ENCODE results near the gene LHX2. TPM values are rescaled to one million over a fixed set of nuclear protein-coding genes. Genes with fewer than 3 reads are reported as not detected.
"Not testable (repeated sequence)": the region's sequence is repeated elsewhere in the genome, so short reads cannot be mapped to it uniquely, and the experiment has no call there.

LHX2 gene
- total RNA-seq, 2 experiments from 2014 or later = not detected

GRCh38 chr9:123985869-123986268 lies 25.7 kb upstream of the LHX2 start:
- Mint-ChIP-seq H3K4me1 (no peaks in the 10 kb centered on the region), H3K27ac (no peak overlapping the region), H3K9me3 (no peaks in the 10 kb centered on the region), H3K4me3 (no peak overlapping the region), H3K27me3 (peaks cover 24% of the 10 kb centered on the region), H3K36me3 (no peaks in the 10 kb centered on the region)
- DNase-seq = no peak
- ATAC-seq (ENCODE audit: low read depth) = no peak
- POLR2A ChIA-PET = no interaction called here

- no peak for DNase-seq
- no peaks in the 10 kb centered on the region for H3K36me3 Mint-ChIP-seq
- no peaks in the 10 kb centered on the region for H3K9me3 Mint-ChIP-seq
- peaks cover 37% of the 10 kb centered on the region for H3K27me3 Mint-ChIP-seq
- H3K4me1 Mint-ChIP-seq = no peaks in the 10 kb centered on the region
- POLR2A ChIA-PET = no interaction called here
- no peak overlapping the region for H3K4me3 Mint-ChIP-seq
- ATAC-seq (ENCODE audit: low read depth) = no peak
- no peak overlapping the region for H3K27ac Mint-ChIP-seq
These were observed 21.1 kb upstream of the LHX2 start for GRCh38 chr9:123990427-123990826.

GRCh38 chr9:123992679-123993078 lies 18.9 kb upstream of the LHX2 start:
- H3K9me3 Mint-ChIP-seq; H3K4me1 Mint-ChIP-seq; H3K4me3 Mint-ChIP-seq; H3K27ac Mint-ChIP-seq; ATAC-seq (ENCODE audit: low read depth); H3K36me3 Mint-ChIP-seq; POLR2A ChIA-PET; DNase-seq: not testable (repeated sequence)
- peaks cover 57% of the 10 kb centered on the region for H3K27me3 Mint-ChIP-seq

- ATAC-seq (ENCODE audit: low read depth) = no peak
These were observed 14.7 kb upstream of the LHX2 start for GRCh38 chr9:123996731-123997421.

GRCh38 chr9:123997665-123998277 lies 13.8 kb upstream of the LHX2 start:
- Mint-ChIP-seq H3K27ac (no peak overlapping the region), H3K4me3 (peak overlapping the region; percentile 35), H3K9me3 (no peaks in the 10 kb centered on the region), H3K27me3 (peaks cover 85% of the 10 kb centered on the region), H3K36me3 (peaks cover 3% of the 10 kb centered on the region), H3K4me1 (peaks cover 23% of the 10 kb centered on the region)
- ATAC-seq (ENCODE audit: low read depth) (peak; percentile 38), DNase-seq (no peak)
- POLR2A ChIA-PET = no interaction called here

More at GRCh38 chr9:123996731-123997421, 14.7 kb upstream of the LHX2 start:
- Mint-ChIP-seq H3K27me3 (peaks cover 76% of the 10 kb centered on the region), H3K27ac (no peak overlapping the region), H3K4me1 (peaks cover 23% of the 10 kb centered on the region), H3K4me3 (peak overlapping the region; percentile 28), H3K36me3 (peaks cover 3% of the 10 kb centered on the region), H3K9me3 (no peaks in the 10 kb centered on the region)
- no peak for DNase-seq
- POLR2A ChIA-PET = no interaction called here

GRCh38 chr9:123998278-123998925 lies 13.2 kb upstream of the LHX2 start:
- ATAC-seq (ENCODE audit: low read depth) = no peak
- DNase-seq = no peak
- no peaks in the 10 kb centered on the region for H3K9me3 Mint-ChIP-seq
- no peak overlapping the region for H3K27ac Mint-ChIP-seq
- H3K27me3 Mint-ChIP-seq = peaks cover 91% of the 10 kb centered on the region
- POLR2A ChIA-PET = no interaction called here
- peaks cover 3% of the 10 kb centered on the region for H3K36me3 Mint-ChIP-seq
- H3K4me1 Mint-ChIP-seq = peaks cover 23% of the 10 kb centered on the region
- peak overlapping the region; percentile 35 for H3K4me3 Mint-ChIP-seq

- H3K36me3 Mint-ChIP-seq = peaks cover 3% of the 10 kb centered on the region
- no peak for DNase-seq
- peaks cover 91% of the 10 kb centered on the region for H3K27me3 Mint-ChIP-seq
- H3K4me1 Mint-ChIP-seq = peaks cover 24% of the 10 kb centered on the region
- POLR2A ChIA-PET = no interaction called here
- peak overlapping the region; percentile 95 for H3K4me3 Mint-ChIP-seq
- H3K9me3 Mint-ChIP-seq = no peaks in the 10 kb centered on the region
- H3K27ac Mint-ChIP-seq = peak overlapping the region; percentile 67
- ATAC-seq (ENCODE audit: low read depth) = peak; percentile 28
These were observed 12.5 kb upstream of the LHX2 start for GRCh38 chr9:123998970-123999621.

- H3K27me3 Mint-ChIP-seq = peaks cover 91% of the 10 kb centered on the region
- POLR2A ChIA-PET = no interaction called here
- no peak overlapping the region for H3K27ac Mint-ChIP-seq
- no peak for DNase-seq
- peaks cover 3% of the 10 kb centered on the region for H3K36me3 Mint-ChIP-seq
- peaks cover 24% of the 10 kb centered on the region for H3K4me1 Mint-ChIP-seq
- ATAC-seq (ENCODE audit: low read depth) = no peak
- H3K9me3 Mint-ChIP-seq = no peaks in the 10 kb centered on the region
- no peak overlapping the region for H3K4me3 Mint-ChIP-seq
These were observed 11.9 kb upstream of the LHX2 start for GRCh38 chr9:123999661-124000060.

GRCh38 chr9:124000161-124000783 lies 11.3 kb upstream of the LHX2 start:
- DNase-seq (no peak), ATAC-seq (ENCODE audit: low read depth) (no peak)
- Mint-ChIP-seq H3K36me3 (peaks cover 3% of the 10 kb centered on the region), H3K27ac (peak overlapping the region; percentile 2), H3K4me1 (peaks cover 24% of the 10 kb centered on the region), H3K9me3 (no peaks in the 10 kb centered on the region), H3K27me3 (peaks cover 91% of the 10 kb centered on the region), H3K4me3 (peak overlapping the region; percentile 26)
- POLR2A ChIA-PET = no interaction called here

- Mint-ChIP-seq H3K9me3 (no peaks in the 10 kb centered on the region), H3K27ac (no peak overlapping the region), H3K27me3 (peaks cover 91% of the 10 kb centered on the region), H3K36me3 (peaks cover 2% of the 10 kb centered on the region), H3K4me1 (peaks cover 24% of the 10 kb centered on the region), H3K4me3 (peak overlapping the region; percentile 26)
- DNase-seq = no peak
- ATAC-seq (ENCODE audit: low read depth) = no peak
- POLR2A ChIA-PET = no interaction called here
These were observed 10.6 kb upstream of the LHX2 start for GRCh38 chr9:124000784-124001457.

- peaks cover 22% of the 10 kb centered on the region for H3K4me1 Mint-ChIP-seq
- ATAC-seq (ENCODE audit: low read depth) = no peak
- H3K27me3 Mint-ChIP-seq = peaks cover 91% of the 10 kb centered on the region
- no peak for DNase-seq
- no peak overlapping the region for H3K27ac Mint-ChIP-seq
- no peaks in the 10 kb centered on the region for H3K9me3 Mint-ChIP-seq
- POLR2A ChIA-PET = no interaction called here
- H3K36me3 Mint-ChIP-seq = peaks cover 2% of the 10 kb centered on the region
- no peak overlapping the region for H3K4me3 Mint-ChIP-seq
These were observed 10.1 kb upstream of the LHX2 start for GRCh38 chr9:124001458-124001799.

GRCh38 chr9:124001866-124002525 lies 9.6 kb upstream of the LHX2 start:
- Mint-ChIP-seq H3K27ac (no peak overlapping the region), H3K4me3 (no peak overlapping the region), H3K9me3 (no peaks in the 10 kb centered on the region), H3K27me3 (peaks cover 91% of the 10 kb centered on the region), H3K36me3 (peaks cover 2% of the 10 kb centered on the region), H3K4me1 (peaks cover 24% of the 10 kb centered on the region)
- ATAC-seq (ENCODE audit: low read depth) (no peak), DNase-seq (no peak)
- POLR2A ChIA-PET = interaction anchor here (0.6 kb wide), 1 partner anchor 366 kb away, joined by 3 read pairs; no protein-coding TSS in a partner anchor
